ENCODE measurements around the gene TAC4. TPM values are rescaled to one million over a fixed set of nuclear protein-coding genes. Genes with fewer than 3 reads are reported as not detected.

Gene TAC4
- total and polyA plus RNA-seq, 2 of the 13 experiments (the other 11 are each of a cell fraction or from before 2014, with no cell fraction given), result not detected

- TF ChIP-seq SNAPC4 (CRISPR knock-in tag; IDR thresholded peaks at IDR 0.05), result no peak
- TF ChIP-seq GATA4 (IDR thresholded peaks at IDR 0.05; ENCODE audit: borderline replicate concordance, low read depth), result no peak
- TF ChIP-seq CBX1 (IDR thresholded peaks at IDR 0.05; ENCODE audit: low read depth), result no peak
- no peak for TF ChIP-seq KDM3A (CRISPR knock-in tag; IDR thresholded peaks at IDR 0.05; ENCODE audit: low read depth)
- TF ChIP-seq SALL2 (CRISPR knock-in tag; IDR thresholded peaks at IDR 0.05), result no peak
- TF ChIP-seq ATF5 (CRISPR knock-in tag; IDR thresholded peaks at IDR 0.05; ENCODE audit: low read depth), result no peak
- no peak for TF ChIP-seq ZNF644 (CRISPR knock-in tag; IDR thresholded peaks at IDR 0.05; ENCODE audit: low read depth)
- TF ChIP-seq ZNF687 (CRISPR knock-in tag; IDR thresholded peaks at IDR 0.05), result peak; percentile 49; the same call in 1 of the 2 replicates
- TF ChIP-seq SP5 (CRISPR knock-in tag; IDR thresholded peaks at IDR 0.05; ENCODE audit: borderline replicate concordance, low read depth), result no peak
- TF ChIP-seq ZNF761 (CRISPR knock-in tag; conservative IDR thresholded peaks at IDR 0.05), result no peak; the same call in 1 of the 2 replicates
- no peak for TF ChIP-seq E2F5 (CRISPR knock-in tag; conservative IDR thresholded peaks at IDR 0.05)
- 0 out of 2 replicates have a peak, but pooled peaks have one; percentile 12 for TF ChIP-seq NR2F2 (IDR thresholded peaks at IDR 0.05; ENCODE audit: borderline replicate concordance, low read depth)
- no peak for TF ChIP-seq HOMEZ (CRISPR knock-in tag; IDR thresholded peaks at IDR 0.05; ENCODE audit: low read depth)
- TF ChIP-seq KAT7 (CRISPR knock-in tag; IDR thresholded peaks at IDR 0.05; ENCODE audit: borderline replicate concordance), result no peak
Measured at GRCh38 chr17:49859991-49860953, 12.4 kb upstream of the TAC4 start (continued).

Data from HepG2 (cell line).